HG02763 (cell line): ENCODE data around the gene SLC39A13.

ENCODE experiments used
- ATAC-seq: cut with Tn5 transposase; IDR thresholded peaks from one replicate; pipeline ENCODE4 v1.9.1; 2021; ENCODE audit warnings: mild to moderate bottlenecking, moderate library complexity; ENCODE audit not compliant: unreplicated experiment

The SLC39A13 gene

DNA sequence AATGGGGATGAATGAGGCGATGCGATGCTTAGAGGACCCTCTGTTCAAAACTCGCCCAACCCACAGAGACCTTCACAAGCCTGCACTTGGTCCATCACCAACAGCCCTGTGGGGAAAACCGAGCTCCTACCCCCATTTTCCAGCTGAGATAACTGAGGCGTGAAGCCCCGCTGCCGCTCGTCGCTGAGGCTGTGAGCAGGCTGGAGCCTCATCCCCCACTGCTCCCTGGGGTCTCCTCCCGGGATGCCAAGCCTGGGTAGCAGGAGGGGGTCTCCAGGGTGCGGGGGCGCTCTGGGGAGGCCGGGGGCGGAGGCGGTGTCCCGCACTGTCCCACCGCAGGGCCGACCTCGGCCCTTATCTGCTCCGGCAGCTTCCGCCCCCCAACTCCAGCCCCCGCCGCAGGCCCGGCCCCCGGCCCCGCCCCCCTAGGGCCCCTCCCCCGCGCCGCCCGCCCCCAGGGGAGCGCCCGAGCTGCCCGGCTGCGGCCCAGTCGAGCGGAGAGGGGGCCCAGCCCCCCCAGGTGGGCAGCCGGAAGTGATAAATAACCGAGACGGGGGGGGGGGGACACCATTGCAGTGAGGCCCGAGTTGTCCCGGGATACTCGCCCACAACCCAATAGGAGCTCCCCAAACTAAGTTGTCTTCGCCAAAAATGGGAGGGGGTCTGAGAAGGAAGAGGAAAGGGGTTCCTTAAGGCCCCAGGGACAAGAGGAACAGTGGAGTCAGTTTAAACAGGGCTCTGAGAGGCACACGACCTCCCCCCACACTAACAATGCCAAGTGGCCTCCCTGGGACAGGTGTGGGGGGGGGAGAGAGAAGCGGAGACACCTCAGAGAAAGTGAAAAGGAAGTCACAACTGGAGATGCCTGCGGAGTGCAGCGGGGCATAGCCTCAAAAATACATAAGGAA lies 8.3 kb upstream of the SLC39A13 start:
- ATAC-seq: peak; percentile 49

DNA sequence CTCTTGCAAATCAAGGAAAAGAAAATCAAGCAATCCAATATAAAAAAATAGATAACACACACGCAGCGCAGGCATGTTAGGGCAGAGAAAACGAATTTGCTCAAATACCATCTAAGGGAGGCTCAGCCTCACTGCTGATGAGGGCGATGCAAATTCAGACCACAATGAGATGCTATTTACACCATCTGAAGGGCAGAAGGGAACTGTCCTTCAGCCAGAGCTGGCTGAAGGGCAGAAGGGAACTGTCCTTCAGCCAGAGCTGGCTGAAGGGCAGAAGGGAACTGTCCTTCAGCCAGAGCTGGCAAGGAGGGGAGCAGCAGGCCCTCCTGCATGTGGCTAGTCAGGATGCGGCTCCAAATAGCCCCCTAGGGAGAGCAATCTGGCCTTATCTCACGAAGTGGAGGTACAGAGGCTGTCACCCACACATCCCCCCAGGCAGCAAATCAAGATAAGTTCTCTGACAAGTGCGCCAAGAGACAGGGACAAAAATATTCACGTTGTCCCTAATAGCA lies 7.6 kb upstream of the SLC39A13 start:
- peak; percentile 70 for ATAC-seq

DNA sequence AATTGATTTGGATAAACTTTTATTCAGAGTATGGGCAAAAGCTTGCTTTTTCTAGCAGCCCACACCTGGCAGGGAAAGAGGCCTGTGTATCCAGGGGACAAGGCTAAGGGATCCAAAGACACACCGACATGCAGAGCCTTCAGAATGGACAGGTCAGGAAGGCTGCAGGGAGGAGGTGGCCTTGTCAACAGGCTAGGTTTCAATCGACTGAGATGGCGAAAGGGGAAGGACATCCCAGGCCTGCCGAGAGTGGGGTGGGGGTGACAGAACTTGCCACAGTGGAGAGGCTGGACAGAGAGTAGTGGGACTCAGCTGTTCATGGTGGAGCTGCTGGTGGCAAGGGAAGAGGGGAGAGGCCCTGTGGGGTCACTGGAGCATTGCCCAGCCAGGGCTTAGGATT lies 5.3 kb upstream of the SLC39A13 start:
- no peak for ATAC-seq

DNA sequence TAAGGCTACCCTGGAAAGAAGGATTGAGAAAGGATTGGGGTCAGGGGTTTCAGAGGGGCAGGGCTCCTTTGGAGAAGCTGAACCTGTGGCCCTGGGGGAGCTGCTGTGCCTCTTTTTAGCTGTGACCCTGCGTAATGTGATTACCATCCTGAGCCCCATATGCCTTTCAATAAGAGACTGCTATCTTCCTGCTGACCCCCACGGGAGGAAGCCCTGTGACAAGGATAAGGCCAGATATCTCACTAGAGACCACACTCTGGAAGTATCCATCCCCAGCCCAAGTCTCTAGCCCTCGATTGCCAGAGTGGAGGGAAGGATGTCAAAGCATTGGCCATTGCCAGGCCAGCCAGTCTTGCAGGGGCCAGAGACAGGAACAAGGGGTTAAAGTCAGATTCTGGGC lies 4.8 kb upstream of the SLC39A13 start:
- ATAC-seq: no peak

DNA sequence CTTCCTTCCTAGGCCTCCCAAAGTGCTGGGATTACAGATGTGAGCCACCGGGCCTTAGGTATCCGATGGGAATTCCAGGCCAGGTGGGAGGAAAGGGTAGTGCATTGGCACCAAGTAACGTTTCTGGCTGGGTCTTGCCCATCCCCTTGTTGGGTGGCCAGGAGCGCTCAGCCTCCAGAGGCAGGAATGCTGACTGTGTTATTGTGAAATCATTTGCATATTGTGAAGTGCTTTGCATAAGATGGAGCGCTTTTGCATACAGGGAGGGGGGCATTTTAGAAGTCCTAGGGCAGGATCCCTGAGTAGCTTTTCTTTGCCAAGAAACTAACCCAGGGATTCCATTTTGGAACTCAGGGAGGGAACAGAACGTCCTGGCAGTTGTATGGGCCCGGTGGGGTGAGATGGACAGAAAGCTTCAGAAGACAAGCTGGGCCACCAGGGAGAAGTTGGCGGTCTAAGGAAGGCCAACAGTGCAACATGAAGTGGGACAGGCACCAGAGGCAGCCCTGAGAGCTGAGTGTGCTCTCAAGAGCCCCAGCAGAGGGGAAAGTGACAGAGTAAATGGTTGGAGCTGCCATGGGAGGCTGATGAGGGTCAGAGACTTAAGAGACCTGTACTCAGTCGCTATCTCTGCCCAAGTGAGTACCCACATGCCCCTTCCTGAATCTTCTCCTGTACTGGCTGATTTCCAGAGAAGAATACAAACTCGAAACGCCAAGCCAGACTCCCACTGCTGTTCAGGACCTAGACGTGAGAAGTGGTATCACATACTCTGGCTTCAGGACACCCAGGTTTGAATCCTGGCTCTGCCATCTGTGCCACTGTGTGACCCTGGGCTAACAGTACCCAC lies 1.3 kb upstream of the SLC39A13 start:
- ATAC-seq: no peak

DNA sequence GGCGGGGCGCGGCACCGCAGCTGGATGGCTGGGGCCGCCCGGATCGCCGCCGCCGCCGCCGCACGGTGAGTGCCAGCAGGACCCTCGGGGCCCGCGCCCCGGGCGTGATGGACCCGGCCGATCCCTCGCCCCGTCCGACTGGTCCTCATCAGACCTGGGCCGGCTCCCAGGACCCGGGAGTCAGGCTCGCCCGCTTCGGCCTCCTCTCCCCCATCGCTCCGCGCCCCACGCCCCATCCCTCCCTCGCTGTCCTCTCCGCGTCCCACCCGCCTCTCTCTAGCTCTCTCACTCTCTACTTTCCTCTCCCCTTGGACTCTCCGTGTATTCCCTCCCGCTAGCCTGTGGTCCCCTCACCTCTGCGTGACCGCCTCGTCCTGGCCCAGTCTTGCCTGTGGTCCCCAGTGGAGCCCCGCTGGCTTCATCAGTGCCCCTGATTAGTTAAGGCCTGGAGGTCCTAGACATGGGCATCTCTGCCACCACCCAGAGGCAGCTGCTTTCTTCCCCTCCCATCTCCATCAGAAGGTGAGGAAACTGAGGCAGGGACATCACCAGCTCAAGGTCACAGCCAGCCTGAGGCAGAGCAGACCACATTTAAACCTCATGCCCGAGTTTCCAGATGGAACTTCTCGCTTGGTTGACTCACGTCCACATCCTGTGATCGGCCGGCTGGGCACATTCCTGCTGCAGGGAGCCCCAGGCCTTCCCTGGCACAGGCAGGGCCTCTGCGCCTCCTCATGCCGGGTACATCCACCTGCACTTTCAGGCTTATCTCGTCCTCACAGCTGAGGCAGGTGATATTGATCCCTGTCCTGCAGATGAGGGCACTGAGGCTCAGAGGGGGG lies 429 bp downstream of the SLC39A13 start:
- ATAC-seq: no peak

DNA sequence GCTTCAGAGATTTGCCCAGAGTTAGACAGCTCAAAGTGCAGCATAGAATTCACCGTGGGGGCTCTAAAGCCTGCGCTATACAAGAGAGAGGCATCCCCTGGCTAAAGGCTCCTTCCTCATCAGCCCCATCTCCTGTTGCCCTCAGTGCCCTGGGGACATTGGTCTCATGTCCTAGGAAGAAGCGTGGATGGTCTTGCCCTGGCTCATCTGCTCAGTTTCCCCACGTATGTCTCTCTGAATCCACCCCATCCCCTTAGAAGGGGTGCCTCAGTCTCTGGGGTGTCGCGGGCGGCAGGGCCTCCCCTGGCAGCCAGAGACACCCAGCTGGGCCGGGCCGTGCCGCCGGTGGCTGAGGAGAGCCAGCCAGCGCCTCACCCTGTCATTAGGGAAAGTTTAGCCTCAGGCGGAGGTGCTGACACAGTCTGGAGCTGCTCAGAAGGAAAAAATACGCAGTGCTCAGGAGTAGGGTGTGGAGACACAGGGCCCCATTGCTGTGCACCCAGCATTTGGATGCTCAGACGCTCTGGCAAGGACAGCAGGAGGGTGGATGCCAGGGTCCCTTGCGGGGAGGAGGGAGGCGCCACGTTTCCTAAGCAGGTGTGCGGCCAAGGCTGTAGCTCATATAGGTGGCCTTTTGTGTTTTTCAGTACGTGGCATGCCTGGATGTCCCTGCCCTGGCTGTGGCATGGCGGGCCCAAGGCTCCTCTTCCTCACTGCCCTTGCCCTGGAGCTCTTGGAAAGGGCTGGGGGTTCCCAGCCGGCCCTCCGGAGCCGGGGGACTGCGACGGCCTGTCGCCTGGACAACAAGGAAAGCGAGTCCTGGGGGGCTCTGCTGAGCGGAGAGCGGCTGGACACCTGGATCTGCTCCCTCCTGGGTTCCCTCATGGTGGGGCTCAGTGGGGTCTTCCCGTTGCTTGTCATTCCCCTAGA lies 1.3 kb downstream of the SLC39A13 start:
- ATAC-seq: no peak

DNA sequence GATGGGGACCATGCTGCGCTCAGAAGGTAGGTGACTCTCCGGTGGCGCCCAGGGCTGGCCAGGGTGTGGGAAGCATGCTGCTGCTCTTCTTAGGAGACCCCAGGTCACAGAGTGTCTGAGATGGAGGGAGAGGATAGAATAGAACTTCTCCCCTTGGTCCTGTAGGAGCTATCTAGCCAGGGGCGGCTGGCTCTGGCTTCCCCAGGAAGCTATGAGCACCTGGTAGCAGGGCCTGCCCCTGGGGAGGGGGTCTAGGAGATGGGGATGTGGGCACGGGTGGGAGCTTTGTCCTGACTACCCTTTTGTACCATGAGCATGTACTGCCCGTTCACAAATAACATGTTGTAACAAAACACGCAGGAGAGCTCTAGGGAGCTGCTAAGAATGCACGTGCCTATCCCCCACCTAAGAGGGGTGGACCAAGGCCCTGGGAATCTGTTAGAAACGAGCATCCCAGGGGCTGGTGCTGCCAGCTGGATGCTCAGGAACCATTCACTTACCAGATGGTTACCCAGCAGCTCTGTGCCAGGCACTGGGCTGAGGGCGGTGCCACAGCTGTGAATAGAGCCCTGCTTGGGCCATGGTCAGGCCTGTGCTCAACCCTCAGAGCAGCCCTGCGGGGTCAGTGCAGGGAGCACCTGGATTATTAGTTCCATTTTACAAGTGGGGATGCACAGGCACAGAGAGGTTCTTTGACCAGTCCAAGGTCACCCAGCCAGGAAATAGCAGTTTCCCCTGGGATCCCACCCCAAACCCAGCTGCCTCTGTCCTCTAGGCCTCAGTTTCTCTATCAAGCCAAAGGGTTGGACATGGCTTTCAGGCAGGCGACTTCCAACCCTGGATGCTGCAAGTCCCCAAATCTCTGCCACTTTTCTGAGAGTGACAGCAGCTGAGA lies 2.2 kb downstream of the SLC39A13 start:
- ATAC-seq: no peak

DNA sequence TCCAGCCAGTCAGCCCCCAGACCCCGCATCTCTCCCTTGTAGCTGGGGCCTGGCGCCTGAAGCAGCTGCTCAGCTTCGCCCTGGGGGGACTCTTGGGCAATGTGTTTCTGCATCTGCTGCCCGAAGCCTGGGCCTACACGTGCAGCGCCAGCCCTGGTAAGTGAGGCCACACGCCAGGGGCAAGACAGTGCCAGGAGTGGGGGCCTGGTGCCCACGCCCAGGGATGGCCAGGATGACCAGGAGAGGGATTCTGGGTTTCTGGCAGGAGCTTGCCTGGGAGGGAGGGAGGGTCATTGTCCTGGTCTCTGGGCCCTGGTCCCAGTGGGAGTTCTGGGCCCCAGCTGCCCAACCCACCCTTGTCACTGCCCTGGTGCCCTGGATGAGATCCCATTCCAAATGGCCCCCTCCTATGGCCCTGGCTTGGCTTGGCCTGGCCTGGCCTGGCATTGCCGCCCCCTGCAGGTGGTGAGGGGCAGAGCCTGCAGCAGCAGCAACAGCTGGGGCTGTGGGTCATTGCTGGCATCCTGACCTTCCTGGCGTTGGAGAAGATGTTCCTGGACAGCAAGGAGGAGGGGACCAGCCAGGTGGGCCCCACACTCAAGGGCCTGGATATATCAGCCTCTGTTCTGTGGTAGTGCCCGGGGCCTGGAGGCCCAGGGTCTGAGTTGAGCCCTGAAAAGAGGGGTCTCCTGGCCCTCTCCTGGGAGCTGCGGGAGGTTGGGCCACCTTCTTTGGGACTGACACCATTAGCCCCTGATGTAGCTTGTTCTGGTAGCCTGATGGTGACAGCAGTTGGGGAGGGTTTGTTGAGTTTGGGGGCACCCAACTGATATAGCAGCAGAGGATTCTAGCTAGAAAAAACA lies 3.7 kb downstream of the SLC39A13 start:
- no peak for ATAC-seq

DNA sequence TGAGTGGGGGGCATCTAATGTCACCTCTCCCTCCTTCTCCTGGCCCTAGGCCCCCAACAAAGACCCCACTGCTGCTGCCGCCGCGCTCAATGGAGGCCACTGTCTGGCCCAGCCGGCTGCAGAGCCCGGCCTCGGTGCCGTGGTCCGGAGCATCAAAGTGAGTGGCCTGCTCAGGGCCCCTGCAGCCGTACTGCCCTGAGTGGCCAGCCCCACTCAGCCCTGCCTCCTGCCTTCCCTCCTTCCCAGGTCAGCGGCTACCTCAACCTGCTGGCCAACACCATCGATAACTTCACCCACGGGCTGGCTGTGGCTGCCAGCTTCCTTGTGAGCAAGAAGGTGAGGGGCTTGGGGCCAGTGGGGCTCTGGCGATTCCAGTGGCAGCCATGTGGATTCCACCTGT lies 5.0 kb downstream of the SLC39A13 start:
- no peak for ATAC-seq

DNA sequence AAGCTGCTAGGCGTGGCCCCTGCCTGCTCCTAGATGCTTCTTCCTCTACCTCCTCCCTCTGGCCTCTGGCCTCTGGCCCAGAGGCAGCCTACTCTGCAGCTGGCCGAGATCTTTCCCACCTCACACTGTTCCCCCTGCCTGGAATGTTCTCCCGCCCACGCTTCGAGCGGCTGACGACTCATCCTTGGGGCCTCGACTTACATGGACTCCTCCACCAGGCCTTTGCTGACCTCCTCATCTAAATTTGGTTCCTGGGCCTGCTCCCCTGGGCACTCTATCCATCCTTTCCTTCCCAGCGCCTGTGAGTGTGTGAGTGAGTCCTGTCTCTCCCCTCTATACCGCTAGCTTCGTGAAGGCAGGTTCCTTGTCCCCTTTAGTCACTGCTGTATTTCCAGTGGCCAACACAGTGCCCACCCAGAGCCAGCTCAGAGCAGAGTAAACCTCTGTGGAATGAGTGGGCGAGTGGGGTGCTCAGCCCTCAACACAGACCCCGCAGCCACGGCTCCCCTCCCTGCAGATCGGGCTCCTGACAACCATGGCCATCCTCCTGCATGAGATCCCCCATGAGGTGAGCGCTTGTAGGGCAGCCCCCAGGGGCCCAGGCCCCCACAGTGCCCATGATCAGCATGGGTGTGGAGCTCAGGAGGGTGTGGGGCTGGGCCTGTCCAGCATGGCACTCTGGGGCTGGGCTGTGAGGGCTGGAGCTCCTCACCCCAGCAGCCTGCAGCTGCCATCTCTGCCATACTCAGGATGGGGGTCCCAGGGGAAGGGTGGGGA lies 5.7 kb downstream of the SLC39A13 start:
- no peak for ATAC-seq

DNA sequence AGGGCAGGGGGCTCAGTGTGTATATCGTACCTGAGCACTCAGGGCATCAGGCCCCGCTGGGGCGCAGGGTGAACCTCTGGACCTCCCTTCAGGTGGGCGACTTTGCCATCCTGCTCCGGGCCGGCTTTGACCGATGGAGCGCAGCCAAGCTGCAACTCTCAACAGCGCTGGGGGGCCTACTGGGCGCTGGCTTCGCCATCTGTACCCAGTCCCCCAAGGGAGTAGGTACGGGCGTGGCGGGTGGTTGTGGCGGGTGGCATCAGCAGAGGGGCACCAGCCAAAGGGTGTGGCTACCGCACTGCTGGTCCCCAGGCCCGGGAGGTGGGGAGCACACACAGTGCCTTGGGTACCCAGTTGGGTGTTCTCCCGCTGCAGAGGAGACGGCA lies 6.3 kb downstream of the SLC39A13 start:
- no peak for ATAC-seq

DNA sequence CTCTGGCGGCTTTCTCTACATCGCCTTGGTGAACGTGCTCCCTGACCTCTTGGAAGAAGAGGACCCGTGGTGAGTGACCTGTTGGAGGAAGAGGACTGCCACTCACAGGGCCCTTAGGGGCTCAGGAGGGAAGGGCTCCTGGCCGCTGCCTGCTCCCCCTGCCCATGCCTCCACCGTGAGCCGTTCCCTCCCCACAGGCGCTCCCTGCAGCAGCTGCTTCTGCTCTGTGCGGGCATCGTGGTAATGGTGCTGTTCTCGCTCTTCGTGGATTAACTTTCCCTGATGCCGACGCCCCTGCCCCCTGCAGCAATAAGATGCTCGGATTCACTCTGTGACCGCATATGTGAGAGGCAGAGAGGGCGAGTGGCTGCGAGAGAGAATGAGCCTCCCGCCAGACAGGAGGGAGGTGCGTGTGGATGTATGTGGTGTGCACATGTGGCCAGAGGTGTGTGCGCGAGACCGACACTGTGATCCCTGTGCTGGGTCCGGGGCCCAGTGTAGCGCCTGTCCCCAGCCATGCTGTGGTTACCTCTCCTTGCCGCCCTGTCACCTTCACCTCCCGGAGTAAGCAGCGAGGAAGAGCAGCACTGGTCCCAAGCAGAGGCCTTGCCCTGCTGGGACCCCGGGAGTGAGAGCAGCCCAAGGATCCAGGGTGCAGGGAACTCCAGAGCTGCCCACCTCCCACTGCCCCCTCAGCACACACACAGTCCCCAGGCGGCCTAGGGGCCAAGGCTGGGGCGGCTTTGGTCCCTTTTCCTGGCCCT lies 6.9 kb downstream of the SLC39A13 start:
- no peak for ATAC-seq

DNA sequence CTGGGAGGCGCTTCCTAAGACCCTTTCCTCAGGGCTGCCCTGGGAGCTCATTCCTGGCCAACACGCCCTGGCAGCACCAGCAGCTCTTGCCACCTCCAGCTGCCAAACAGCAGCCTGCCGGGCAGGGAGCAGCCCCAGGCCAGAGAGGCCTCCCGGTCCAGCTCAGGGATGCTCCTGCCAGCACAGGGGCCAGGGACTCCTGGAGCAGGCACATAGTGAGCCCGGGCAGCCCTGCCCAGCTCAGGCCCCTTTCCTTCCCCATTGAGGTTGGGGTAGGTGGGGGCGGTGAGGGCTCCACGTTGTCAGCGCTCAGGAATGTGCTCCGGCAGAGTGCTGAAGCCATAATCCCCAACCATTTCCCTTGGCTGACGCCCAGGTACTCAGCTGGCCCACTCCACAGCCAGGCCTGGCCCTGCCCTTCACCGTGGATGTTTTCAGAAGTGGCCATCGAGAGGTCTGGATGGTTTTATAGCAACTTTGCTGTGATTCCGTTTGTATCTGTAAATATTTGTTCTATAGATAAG lies 7.6 kb downstream of the SLC39A13 start:
- no peak for ATAC-seq

DNA sequence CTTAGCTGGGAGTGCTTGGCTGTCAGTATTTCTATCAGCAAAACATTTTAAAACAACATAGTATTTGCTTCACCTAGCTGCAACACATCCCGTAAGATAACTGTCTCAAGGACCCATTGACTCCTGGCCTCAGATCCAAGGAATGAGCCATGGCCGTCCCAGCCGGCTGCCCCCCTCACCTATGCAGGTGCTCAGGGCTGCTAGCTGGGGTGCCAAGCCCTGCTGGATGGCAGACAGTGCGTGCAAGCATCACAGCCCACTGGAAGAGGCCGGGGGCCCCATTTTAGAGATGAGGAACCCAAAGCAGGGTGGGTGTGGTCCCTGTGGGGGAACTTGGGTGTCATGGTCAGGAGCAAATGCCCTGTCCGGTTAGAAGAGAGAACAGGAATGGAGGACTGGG lies 9.3 kb downstream of the SLC39A13 start:
- ATAC-seq: no peak
